OCI-LY1 (cell line): ENCODE results near the gene CXCL6.

Experiments
- CTCF ChIP-seq: fragments of 200-600 bp; sonication (generic), shearing (Covaris generic); IDR thresholded peaks from 2 replicates; pipeline ENCODE4 v1.5.1; 2017; ENCODE audit warnings: mild to moderate bottlenecking, antibody characterized with exemption, low read length, moderate library complexity, mixed read lengths
- EZH2 ChIP-seq: fragments of 200-600 bp; sonication (generic), shearing (Covaris generic); IDR thresholded peaks from 2 replicates; pipeline ENCODE4 v1.8.0; 2017; ENCODE audit warnings: borderline replicate concordance, mixed run types, mild to moderate bottlenecking, antibody characterized with exemption, low read length, moderate library complexity, mixed read lengths

GRCh38 chr4:73866246-73866645 lies 29.8 kb downstream of the CXCL6 start:
- TF ChIP-seq CTCF (no peak), EZH2 (no peak)
